GM21723 (cell line): ENCODE results near the gene TMEM207.

Experiments used
- ATAC-seq: cut with Tn5 transposase; IDR thresholded peaks from one replicate; pipeline ENCODE4 v1.9.1; 2021; ENCODE audit warnings: mild to moderate bottlenecking, moderate library complexity; ENCODE audit not compliant: unreplicated experiment

TMEM207 gene

DNA sequence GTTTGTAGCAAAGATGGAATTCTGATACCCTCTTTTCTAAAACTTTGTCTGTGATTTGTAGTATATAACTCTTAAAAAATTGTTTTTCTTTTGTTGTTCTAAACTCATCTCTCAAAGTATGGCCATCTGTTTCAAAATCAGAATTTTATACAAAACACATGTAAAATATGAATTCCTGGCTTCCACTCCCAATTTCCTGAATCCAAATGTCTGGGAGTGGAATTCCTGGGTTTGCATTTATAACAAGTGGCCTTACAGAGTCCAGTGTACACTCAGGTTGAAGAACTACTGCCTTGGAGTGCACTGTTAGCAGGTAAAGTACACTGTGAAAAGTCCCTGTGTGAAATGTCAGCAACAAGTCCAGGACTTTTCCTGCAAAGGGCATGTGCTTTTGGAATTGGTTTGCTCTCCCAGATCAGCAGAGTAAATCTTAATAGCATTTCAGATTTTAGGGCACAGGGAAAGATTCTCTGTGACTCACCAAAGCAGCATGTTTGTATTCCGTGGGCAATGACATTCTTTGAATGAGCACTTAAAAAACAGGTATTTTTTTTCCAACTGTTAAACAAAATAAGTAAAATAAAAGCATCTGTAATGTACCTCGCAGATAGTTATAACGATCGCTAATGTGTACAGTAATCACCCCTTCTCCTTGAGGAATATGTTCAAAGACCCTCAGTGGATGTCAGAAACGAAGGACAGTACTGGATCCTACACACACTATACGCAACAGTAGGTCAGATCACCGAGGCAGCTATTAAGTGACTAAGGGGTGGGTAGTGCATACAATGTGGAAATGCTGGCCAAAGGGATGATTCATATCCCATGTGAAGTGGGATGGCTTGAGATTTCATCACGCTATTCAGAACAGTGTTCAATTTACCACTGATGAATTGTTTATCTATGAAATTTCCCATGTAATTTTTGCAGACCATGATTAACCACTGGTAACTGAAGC, 63.7 kb downstream of the TMEM207 start:
- ATAC-seq: no peak

DNA sequence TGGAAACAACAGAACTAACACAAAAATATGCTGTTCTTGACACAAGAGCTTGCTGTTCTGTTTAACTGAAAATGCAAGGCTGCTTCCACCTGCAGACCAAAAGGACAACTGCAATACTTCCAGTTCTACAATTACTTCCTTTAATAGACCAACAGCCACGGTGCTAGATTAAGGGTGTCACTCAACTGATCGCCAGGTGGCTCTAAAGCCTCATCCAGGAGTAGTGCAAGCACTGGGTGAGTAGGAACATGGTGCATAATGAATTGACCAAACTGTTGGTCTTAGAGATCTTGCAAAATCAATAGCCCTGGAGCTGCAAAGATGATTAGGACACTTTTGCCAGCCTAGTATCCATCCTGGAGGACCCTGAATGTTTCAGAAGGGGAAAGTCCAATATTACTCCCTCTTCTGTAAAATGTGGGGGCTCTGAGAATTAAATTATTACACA, 65.4 kb downstream of the TMEM207 start:
- ATAC-seq: peak; percentile 85

DNA sequence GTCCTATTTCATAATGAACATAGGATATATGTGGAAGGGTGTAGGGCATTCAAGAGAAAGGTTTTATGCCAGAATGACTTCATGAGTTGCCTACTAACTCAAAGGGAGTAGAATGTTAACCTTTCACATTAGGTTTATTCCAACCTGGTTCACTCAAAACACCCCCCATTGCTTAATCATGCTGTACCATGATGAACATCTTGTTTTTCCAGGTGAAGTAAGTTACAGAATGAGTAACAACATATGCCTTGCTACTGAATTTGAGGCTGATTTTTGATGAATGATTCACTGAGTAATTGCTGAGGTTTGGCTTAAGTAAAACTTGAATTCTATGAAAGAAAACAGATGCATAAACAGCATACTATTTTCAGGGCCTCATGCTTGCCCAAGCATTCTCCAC, 67.6 kb downstream of the TMEM207 start:
- no peak for ATAC-seq

DNA sequence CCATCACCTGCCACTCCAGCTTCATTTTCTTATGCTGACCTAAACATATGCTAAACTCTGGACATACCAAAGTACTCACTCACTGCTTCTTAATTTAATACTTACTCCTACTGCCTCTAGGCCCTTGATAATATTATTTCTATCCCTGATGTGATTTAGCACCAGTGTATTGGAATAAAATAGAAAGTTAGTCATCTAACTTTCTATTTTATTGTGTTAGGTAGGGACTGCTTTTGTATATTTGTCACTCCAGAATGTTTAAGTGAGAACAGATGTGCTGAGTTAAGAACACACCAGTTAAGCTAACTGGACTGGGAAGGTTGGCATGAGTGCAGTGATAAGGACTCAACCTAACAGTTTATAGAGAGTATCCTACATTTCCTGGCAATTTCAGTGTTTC, 68.3 kb downstream of the TMEM207 start:
- ATAC-seq: no peak

DNA sequence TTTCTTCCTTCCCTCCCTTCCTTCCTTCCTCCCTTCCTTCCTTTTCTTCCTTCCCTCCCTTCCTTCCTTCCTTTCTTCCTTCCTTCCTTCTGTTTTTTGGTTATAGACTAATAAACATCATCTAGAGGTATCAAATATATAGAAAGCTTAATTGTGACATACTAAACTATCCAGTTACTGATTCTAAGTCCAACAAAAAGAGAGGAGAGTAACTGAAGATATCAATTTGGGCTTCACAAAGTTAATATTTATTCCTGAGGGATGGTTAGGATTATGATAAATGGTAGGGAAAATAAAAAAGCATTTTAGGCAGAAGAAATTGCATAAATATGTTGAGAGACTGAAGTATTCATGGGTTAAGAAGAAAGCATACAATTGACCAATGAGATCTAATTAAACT, 69.5 kb downstream of the TMEM207 start:
- no peak for ATAC-seq
